ENCODE results near the gene MAP7D2.

GRCh38 chrX:20046864-20047263, 69.8 kb downstream of the MAP7D2 start:
- TF ChIP-seq CTCF (IDR thresholded peaks at IDR 0.05) (no peak), POLR2A (IDR thresholded peaks at IDR 0.05) (no peak)
